OCI-LY3 (cell line): ENCODE results near the gene MOGAT3.
A peak's percentile ranks its signal among the peaks of the same experiment; 100 is the strongest.

Experiments used
- H2AFZ ChIP-seq: fragments of 200-600, 300-600 bp; shearing (Covaris generic); 2 replicates; pipeline ENCODE4 v1.6.0; 2014; ENCODE audit warnings: antibody characterized with exemption, low read depth, low read length
- H3K27ac ChIP-seq: fragments of 200-600, 300-600 bp; sonication (generic); 2 replicates; pipeline ENCODE4 v1.5.1; 2014; ENCODE audit warnings: mild to moderate bottlenecking, low read length, moderate library complexity, mixed read lengths
- H3K27me3 ChIP-seq: fragments of 200-600, 300-600 bp; sonication (generic); 2 replicates; pipeline ENCODE4 v1.6.1; 2014; ENCODE audit warnings: low read depth, low read length, mixed read lengths
- H3K36me3 ChIP-seq: fragments of 200-600, 300-600 bp; sonication (generic); replicated peaks from 2 replicates; pipeline ENCODE3; 2014; ENCODE audit warnings: low read depth, low read length, mixed read lengths
- H3K4me1 ChIP-seq: fragments of 300-600, 200-600 bp; sonication (generic); 2 replicates; pipeline ENCODE4 v1.6.1; 2014; ENCODE audit warnings: low read length, mixed read lengths
- H3K4me2 ChIP-seq: fragments of 200-600, 300-600 bp; sonication (generic); 2 replicates; pipeline ENCODE4 v1.6.1; 2014; ENCODE audit warnings: low read length, mixed read lengths
- H3K4me3 ChIP-seq: fragments of 300-600, 200-600 bp; sonication (generic); 2 replicates; pipeline ENCODE4 v1.5.1; 2014; ENCODE audit warnings: antibody characterized with exemption, mild to moderate bottlenecking, low read length, moderate library complexity
- H3K79me2 ChIP-seq: fragments of 300-600, 200-600 bp; shearing (Covaris generic); 2 replicates; pipeline ENCODE4 v1.6.1; 2014; ENCODE audit warnings: mild to moderate bottlenecking, low read length, mixed read lengths
- H3K9ac ChIP-seq: fragments of 300-600, 200-600 bp; shearing (Covaris generic); 2 replicates; pipeline ENCODE4 v1.6.0; 2014; ENCODE audit warnings: mild to moderate bottlenecking, low read length, moderate library complexity
- H3K9me3 ChIP-seq: fragments of 200-600, 300-600 bp; shearing (Covaris generic); 2 replicates; pipeline ENCODE4 v1.6.1; 2014; ENCODE audit warnings: low read length, mixed read lengths; ENCODE audit not compliant: insufficient read depth
- H4K20me1 ChIP-seq: fragments of 200-600, 300-600 bp; sonication (generic); 2 replicates; pipeline ENCODE4 v1.6.1; 2016; ENCODE audit warnings: low read length, mixed read lengths; ENCODE audit not compliant: insufficient read depth
- CTCF ChIP-seq: fragments of 200-600, 300-600 bp; sonication (generic); IDR thresholded peaks from 2 replicates; pipeline ENCODE4 v1.5.1; 2014; ENCODE audit warnings: antibody characterized with exemption, low read length, low read depth
- EZH2phosphoT487 ChIP-seq: fragments of 200-600 bp; shearing (Covaris generic); IDR thresholded peaks from 2 replicates; pipeline ENCODE4 v1.6.1; 2018; ENCODE audit warnings: antibody characterized with exemption, mixed run types, low read depth

The MOGAT3 gene

GRCh38 chr7:101200862-101201599, at the start of gene MOGAT3:
MOGAT3 (minus strand) TSS chr7:101201036; CDS start chr7:101200854, 182 bp downstream.
- H4K20me1 ChIP-seq = no peaks in the 10 kb centered on the region
- H3K4me2 ChIP-seq = no peak within 1 kb of the TSS
- no peak within 1 kb of the TSS for H2AFZ ChIP-seq
- H3K4me3 ChIP-seq = no peak within 1 kb of the TSS
- no peaks in the 10 kb centered on the region for H3K9me3 ChIP-seq
- H3K27ac ChIP-seq = no peak within 1 kb of the TSS
- no peak for TF ChIP-seq CTCF
- TF ChIP-seq EZH2phosphoT487 = no peak
- H3K27me3 ChIP-seq = no peaks in the 10 kb centered on the region
- no peaks in the 10 kb centered on the region for H3K4me1 ChIP-seq
- H3K9ac ChIP-seq = no peak within 1 kb of the TSS
- H3K36me3 ChIP-seq = no peaks in the 10 kb centered on the region
- no peaks in the 10 kb centered on the region for H3K79me2 ChIP-seq

- peaks cover 22% of the 10 kb centered on the region for H3K4me1 ChIP-seq
- peaks cover 21% of the 10 kb centered on the region for H3K36me3 ChIP-seq
- peak overlapping the region; percentile 67 for H3K4me2 ChIP-seq
- H3K9me3 ChIP-seq = no peaks in the 10 kb centered on the region
- H3K27ac ChIP-seq = peak overlapping the region; percentile 89
- no peak overlapping the region for H2AFZ ChIP-seq
- H3K4me3 ChIP-seq = peak overlapping the region; percentile 97
- TF ChIP-seq CTCF (no peak), EZH2phosphoT487 (no peak)
- H3K9ac ChIP-seq = peak overlapping the region; percentile 58; the same call in 1 of the 2 replicates
- H4K20me1 ChIP-seq = 0 out of 2 replicates have a peak, but pooled peaks cover 2% of the 10 kb centered on the region
- H3K79me2 ChIP-seq = peaks cover 62% of the 10 kb centered on the region
- H3K27me3 ChIP-seq = no peaks in the 10 kb centered on the region
These were observed 49.5 kb upstream of the MOGAT3 start for GRCh38 chr7:101250324-101250723.

GRCh38 chr7:101248276-101248675, 47.4 kb upstream of the MOGAT3 start:
- Histone ChIP-seq H2AFZ (no peak overlapping the region), H3K36me3 (peaks cover 21% of the 10 kb centered on the region), H3K4me2 (no peak overlapping the region), H3K9ac (no peak overlapping the region), H3K79me2 (peaks cover 78% of the 10 kb centered on the region), H4K20me1 (0 out of 2 replicates have a peak, but pooled peaks cover 2% of the 10 kb centered on the region), H3K27me3 (no peaks in the 10 kb centered on the region), H3K4me3 (no peak overlapping the region), H3K27ac (no peak overlapping the region), H3K4me1 (peaks cover 31% of the 10 kb centered on the region), H3K9me3 (no peaks in the 10 kb centered on the region)
- TF ChIP-seq EZH2phosphoT487 (no peak), CTCF (no peak)

GRCh38 chr7:101245147-101245668, 44.4 kb upstream of the MOGAT3 start:
- Histone ChIP-seq H2AFZ (no peak overlapping the region; the same call in 1 of the 2 replicates), H3K27ac (peak overlapping the region; percentile 54; the same call in 1 of the 2 replicates), H3K9ac (peak overlapping the region; percentile 89; the same call in 1 of the 2 replicates), H3K9me3 (no peaks in the 10 kb centered on the region), H3K4me1 (peaks cover 16% of the 10 kb centered on the region), H3K4me2 (peak overlapping the region; percentile 89), H3K79me2 (peaks cover 77% of the 10 kb centered on the region), H3K4me3 (peak overlapping the region; percentile 96), H3K27me3 (no peaks in the 10 kb centered on the region), H3K36me3 (peaks cover 17% of the 10 kb centered on the region), H4K20me1 (0 out of 2 replicates have a peak, but pooled peaks cover 2% of the 10 kb centered on the region)
- TF ChIP-seq CTCF (no peak), EZH2phosphoT487 (no peak)
